HepG2 (cell line): Measurements from ENCODE around the gene ZNF322. TPM values are rescaled to one million over a fixed set of nuclear protein-coding genes. Genes with fewer than 3 reads are reported as not detected.

Experiments used
- ATAC-seq: fragments of 200-7000 bp; cut with Tn5 transposase; 3 replicates; pipeline ENCODE4 v1.9.1; 2020; ENCODE audit warnings: mild to moderate bottlenecking, moderate library complexity
- BruUV-seq: library from RNA; stranded (reverse); fragments of 400-500 nt; replicated peaks from 2 replicates; lab custom pipeline; 2021; lab: Mats Ljungman, UMichigan
- CTCF ChIA-PET: fragments of 300-600 bp; formaldehyde crosslinking; extraction: SDS; loops from one replicate; lab custom pipeline; 2021; ENCODE audit warnings: low total read pairs, inconsistent platforms, low intra/inter-chr PET ratio; lab: Yijun Ruan, JAX
- POLR2A ChIA-PET: fragments of 350-600 bp; sonication (Branson Sonifier 250); formaldehyde crosslinking; loops from one replicate; lab custom pipeline; 2020; ENCODE audit warnings: antibody characterized with exemption, inconsistent platforms; lab: Yijun Ruan, JAX
- DNase-seq: peaks from one replicate; pipeline ENCODE4 v3.0.0-alpha.2; 2015; ENCODE audit warnings: low spot score
- FAIRE-seq: peaks from 3 replicates; lab custom pipeline; 2011; peaks lifted over from hg19 to GRCh38; lab: Jason Lieb, UNC
- H2AFZ ChIP-seq: one replicate; pipeline ENCODE4 v1.6.1; 2011; ENCODE audit warnings: low read length, inconsistent platforms
- H3K27ac ChIP-seq: fragments of 300-600 bp; 3 replicates; pipeline ENCODE4 v1.8.0; 2011; ENCODE audit warnings: mixed run types, mild to moderate bottlenecking, mixed read lengths, low read length, inconsistent platforms; ENCODE audit not compliant: insufficient read depth; ENCODE audit errors: extremely low read length
- H3K27me3 ChIP-seq, 2 experiments: fragments of 200-600 bp in 1 of 2; 2 replicates in 1 of 2; 3 replicates in 1 of 2; pipeline versions ENCODE4 v1.6.0 to v1.8.0; 2011; ENCODE audit warnings: low read length in 2 of 2, mild to moderate bottlenecking in 2 of 2, moderate library complexity in 2 of 2, inconsistent platforms in 1 of 2; ENCODE audit not compliant: insufficient read depth in 2 of 2, control insufficient read depth in 1 of 2
- H3K36me3 ChIP-seq, 2 experiments: fragments of 200-600 bp in 1 of 2; replicated peaks in 1 of 2; 2 replicates in 1 of 2; 3 replicates in 1 of 2; pipeline versions ENCODE4 v1.5.1 to v1.8.0; 2011; ENCODE audit warnings: low read length in 2 of 2, inconsistent platforms in 1 of 2; ENCODE audit not compliant: insufficient read depth in 2 of 2, control insufficient read depth in 1 of 2
- H3K4me1 ChIP-seq: 2 replicates; pipeline ENCODE4 v1.5.1; 2012; ENCODE audit warnings: low read length, inconsistent platforms; ENCODE audit not compliant: insufficient read depth
- H3K4me2 ChIP-seq: 2 replicates; pipeline ENCODE4 v1.6.0; 2011; ENCODE audit warnings: low read depth, low read length, inconsistent platforms
- H3K4me3 ChIP-seq, 3 experiments: fragments of 200-600 bp in 1 of 3; sonication (generic), shearing (Covaris generic) in 1 of 3; replicated peaks in 1 of 3; 2 replicates each; pipeline ENCODE4 v1.5.1; 2011 to 2016; ENCODE audit warnings: low read length in 3 of 3, inconsistent platforms in 2 of 3, low read depth in 2 of 3, mild to moderate bottlenecking in 2 of 3, control low read depth in 1 of 3, mixed read lengths in 1 of 3; ENCODE audit not compliant: insufficient read depth in 1 of 3
- H3K79me2 ChIP-seq: one replicate; pipeline ENCODE4 v1.6.1; 2011; ENCODE audit warnings: low read length, inconsistent platforms; ENCODE audit not compliant: insufficient read depth
- H3K9ac ChIP-seq: 2 replicates; pipeline ENCODE4 v1.6.0; 2011; ENCODE audit warnings: mild to moderate bottlenecking, low read depth, low read length, inconsistent platforms; ENCODE audit not compliant: insufficient read depth
- H3K9me3 ChIP-seq: 2 replicates; pipeline ENCODE4 v1.5.1; 2012; ENCODE audit warnings: mild to moderate bottlenecking, low read length
- H4K20me1 ChIP-seq: 2 replicates; pipeline ENCODE4 v1.6.0; 2011; ENCODE audit warnings: inconsistent platforms, mild to moderate bottlenecking, low read length, moderate library complexity; ENCODE audit not compliant: insufficient read depth
- IKZF1 ChIP-seq: fragments of 450-650 bp; IDR thresholded peaks from 2 replicates; pipeline ENCODE4 v1.7.1; 2016
- IRF2 ChIP-seq: IDR thresholded peaks from 2 replicates; pipeline ENCODE4 v1.6.1; 2018; ENCODE audit warnings: missing genetic modification reagents, missing compliant biosample characterization
- MYNN ChIP-seq: sonication (generic); formaldehyde crosslinking; IDR thresholded peaks from 2 replicates; pipeline ENCODE4 v1.4.0; 2020; ENCODE audit warnings: mild to moderate bottlenecking, low read depth, missing genetic modification reagents
- POGK ChIP-seq: sonication (generic); formaldehyde crosslinking; conservative IDR thresholded peaks from 2 replicates; pipeline ENCODE4 v1.8.0; 2022; ENCODE audit warnings: mild to moderate bottlenecking, moderate library complexity, missing genetic modification reagents
- SIX4 ChIP-seq: sonication (generic); formaldehyde crosslinking; IDR thresholded peaks from 2 replicates; pipeline ENCODE4 v1.4.0; 2020; ENCODE audit warnings: missing genetic modification reagents
- TOE1 ChIP-seq: sonication (generic); formaldehyde crosslinking; IDR thresholded peaks from 2 replicates; pipeline ENCODE4 v1.4.0; 2020; ENCODE audit warnings: mild to moderate bottlenecking, missing genetic modification reagents
- ZBTB8A ChIP-seq: sonication (generic); formaldehyde crosslinking; IDR thresholded peaks from 2 replicates; pipeline ENCODE4 v1.4.0; 2020; ENCODE audit warnings: mild to moderate bottlenecking, low read depth, missing genetic modification reagents, borderline replicate concordance
- ZNF136 ChIP-seq: sonication (generic); formaldehyde crosslinking; IDR thresholded peaks from 2 replicates; pipeline ENCODE4 v1.8.1; 2022; ENCODE audit warnings: low read depth, mild to moderate bottlenecking, moderate library complexity, missing genetic modification reagents
- ZNF235 ChIP-seq: sonication (generic); formaldehyde crosslinking; IDR thresholded peaks from 2 replicates; pipeline ENCODE4 v1.8.1; 2023; ENCODE audit warnings: mild to moderate bottlenecking, missing genetic modification reagents, borderline replicate concordance
- ZNF513 ChIP-seq: sonication (generic); formaldehyde crosslinking; conservative IDR thresholded peaks from 2 replicates; pipeline ENCODE4 v1.5.0; 2020; ENCODE audit warnings: missing genetic modification reagents
- ZNF891 ChIP-seq: sonication (generic); formaldehyde crosslinking; IDR thresholded peaks from 2 replicates; pipeline ENCODE4 v1.5.0; 2020; ENCODE audit warnings: mild to moderate bottlenecking, missing genetic modification reagents
- ZUFSP ChIP-seq: sonication (generic); formaldehyde crosslinking; IDR thresholded peaks from 2 replicates; pipeline ENCODE4 v1.9.0; 2021; ENCODE audit warnings: missing genetic modification reagents, mild to moderate bottlenecking, borderline replicate concordance
- WGBS: methylation state at CpG from one replicate; pipeline ENCODE4 v1.1.6; 2017; ENCODE audit warnings: low lambda C conversion rate; 5-methylcytosine and 5-hydroxymethylcytosine counted together
- in situ Hi-C: cut with HindIII; loops from 2 replicates; pipeline ENCODE4 v1.10.0; 2017; ENCODE audit warnings: low pct_unique_long_range_greater_than_20kb; ENCODE audit not compliant: extremely low pct_ligation_motif_present
- intact Hi-C: fragments of 100-400 bp; cut with micrococcal nuclease; formaldehyde crosslinking; loops from one replicate; pipeline ENCODE4 v1.10.0; 2022; ENCODE audit not compliant: unreplicated experiment
- polyA plus RNA-seq, 8 experiments: library from polyadenylated mRNA; depleted of rRNA in 3 of 8; stranded (reverse) in 7 of 8; unstranded in 1 of 8; fragments of >200 nt; fragmentation: Illumina TruSeq in 4 of 8; extraction: Trizol in 4 of 8; gene quantifications; 2 replicates each; pipeline versions ENCODE4 v1.2.1 to v1.2.3, GENCODE V29; 2011 to 2016; ENCODE audit warnings: low read depth in 4 of 8, missing spikeins in 1 of 8, mixed read lengths in 1 of 8; ENCODE audit not compliant: insufficient read depth in 1 of 8
- total RNA-seq, 5 experiments: library from RNA; depleted of rRNA; stranded (reverse); fragments of >200 nt; fragmentation: Illumina TruSeq; extraction: Trizol; gene quantifications; 2 replicates each; pipeline ENCODE4 v1.2.3, GENCODE V29; 2016; ENCODE audit warnings: low read depth in 1 of 5
- TF ChIP-seq, protein P1 (sequence below): sonication (generic); formaldehyde crosslinking; IDR thresholded peaks from 2 replicates; pipeline ENCODE4 v1.8.1; 2022; ENCODE audit warnings: mild to moderate bottlenecking, missing genetic modification reagents
- TF ChIP-seq, protein P2 (sequence below): sonication (generic); formaldehyde crosslinking; IDR thresholded peaks from 2 replicates; pipeline ENCODE4 v1.5.0; 2020; ENCODE audit warnings: missing genetic modification reagents
- TF ChIP-seq, protein P3 (sequence below): sonication (generic); formaldehyde crosslinking; conservative IDR thresholded peaks from 2 replicates; pipeline ENCODE4 v1.8.1; 2023; ENCODE audit warnings: missing genetic modification reagents

Gene ZNF322
- total and polyA plus RNA-seq, 2 of the 13 experiments (the other 11 are each of a cell fraction or from before 2014, with no cell fraction given): 8.3 to 22.8 TPM

DNA sequence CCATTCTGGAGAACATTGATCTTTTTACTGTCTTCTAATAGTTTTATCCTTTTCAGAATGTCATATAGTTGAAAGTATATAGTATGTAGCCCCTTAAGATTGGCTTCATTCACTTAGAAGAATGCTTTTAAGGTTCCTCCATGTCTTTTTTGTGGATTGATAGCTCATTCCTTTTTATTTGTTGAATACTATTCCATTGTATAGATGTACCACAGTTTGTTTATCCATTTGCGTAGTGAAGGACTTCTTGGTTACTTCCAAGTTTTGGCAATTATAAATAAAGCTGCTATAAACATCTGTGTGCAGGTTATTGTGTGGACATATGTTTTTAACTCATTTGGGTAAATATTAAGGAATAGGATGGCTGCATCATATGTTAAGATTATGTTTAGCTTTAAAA lies 35.0 kb downstream of the ZNF322 start:
- Histone ChIP-seq H3K9ac (no peak overlapping the region), H3K36me3 (no peaks in the 10 kb centered on the region), H3K4me1 (no peaks in the 10 kb centered on the region), H2AFZ (no peak overlapping the region), H3K4me3 (no peak overlapping the region), H3K27ac (no peak overlapping the region), H3K4me2 (no peak overlapping the region), H3K79me2 (no peaks in the 10 kb centered on the region), H4K20me1 (no peaks in the 10 kb centered on the region), H3K27me3 (no peaks in the 10 kb centered on the region), H3K9me3 (peaks cover 8% of the 10 kb centered on the region; the same call in 1 of the 2 replicates)
- DNase-seq (no peak), ATAC-seq (no peak), FAIRE-seq (no peak)
- CTCF ChIA-PET: no interaction called here
- 87% methylated on average over 1 of the region's 1 CpG for WGBS
- no TSS peak for BruUV-seq
- intact Hi-C loops: no loop called here
- POLR2A ChIA-PET: no interaction called here
- in situ Hi-C loops: no loop called here
- no peak for TF ChIP-seq ZNF235 (CRISPR knock-in tag)
- no peak for TF ChIP-seq SIX4 (CRISPR knock-in tag)
- no peak for TF ChIP-seq MYNN (CRISPR knock-in tag)
- TF ChIP-seq ZNF891 (CRISPR knock-in tag): no peak
- TF ChIP-seq ZBTB8A (CRISPR knock-in tag): no peak
- TF ChIP-seq IKZF1: no peak
- TF ChIP-seq, protein P1, sequence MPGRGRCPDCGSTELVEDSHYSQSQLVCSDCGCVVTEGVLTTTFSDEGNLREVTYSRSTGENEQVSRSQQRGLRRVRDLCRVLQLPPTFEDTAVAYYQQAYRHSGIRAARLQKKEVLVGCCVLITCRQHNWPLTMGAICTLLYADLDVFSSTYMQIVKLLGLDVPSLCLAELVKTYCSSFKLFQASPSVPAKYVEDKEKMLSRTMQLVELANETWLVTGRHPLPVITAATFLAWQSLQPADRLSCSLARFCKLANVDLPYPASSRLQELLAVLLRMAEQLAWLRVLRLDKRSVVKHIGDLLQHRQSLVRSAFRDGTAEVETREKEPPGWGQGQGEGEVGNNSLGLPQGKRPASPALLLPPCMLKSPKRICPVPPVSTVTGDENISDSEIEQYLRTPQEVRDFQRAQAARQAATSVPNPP: no peak
- TF ChIP-seq, protein P2, sequence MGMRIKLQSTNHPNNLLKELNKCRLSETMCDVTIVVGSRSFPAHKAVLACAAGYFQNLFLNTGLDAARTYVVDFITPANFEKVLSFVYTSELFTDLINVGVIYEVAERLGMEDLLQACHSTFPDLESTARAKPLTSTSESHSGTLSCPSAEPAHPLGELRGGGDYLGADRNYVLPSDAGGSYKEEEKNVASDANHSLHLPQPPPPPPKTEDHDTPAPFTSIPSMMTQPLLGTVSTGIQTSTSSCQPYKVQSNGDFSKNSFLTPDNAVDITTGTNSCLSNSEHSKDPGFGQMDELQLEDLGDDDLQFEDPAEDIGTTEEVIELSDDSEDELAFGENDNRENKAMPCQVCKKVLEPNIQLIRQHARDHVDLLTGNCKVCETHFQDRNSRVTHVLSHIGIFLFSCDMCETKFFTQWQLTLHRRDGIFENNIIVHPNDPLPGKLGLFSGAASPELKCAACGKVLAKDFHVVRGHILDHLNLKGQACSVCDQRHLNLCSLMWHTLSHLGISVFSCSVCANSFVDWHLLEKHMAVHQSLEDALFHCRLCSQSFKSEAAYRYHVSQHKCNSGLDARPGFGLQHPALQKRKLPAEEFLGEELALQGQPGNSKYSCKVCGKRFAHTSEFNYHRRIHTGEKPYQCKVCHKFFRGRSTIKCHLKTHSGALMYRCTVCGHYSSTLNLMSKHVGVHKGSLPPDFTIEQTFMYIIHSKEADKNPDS (CRISPR knock-in tag): no peak
- TF ChIP-seq, protein P3, sequence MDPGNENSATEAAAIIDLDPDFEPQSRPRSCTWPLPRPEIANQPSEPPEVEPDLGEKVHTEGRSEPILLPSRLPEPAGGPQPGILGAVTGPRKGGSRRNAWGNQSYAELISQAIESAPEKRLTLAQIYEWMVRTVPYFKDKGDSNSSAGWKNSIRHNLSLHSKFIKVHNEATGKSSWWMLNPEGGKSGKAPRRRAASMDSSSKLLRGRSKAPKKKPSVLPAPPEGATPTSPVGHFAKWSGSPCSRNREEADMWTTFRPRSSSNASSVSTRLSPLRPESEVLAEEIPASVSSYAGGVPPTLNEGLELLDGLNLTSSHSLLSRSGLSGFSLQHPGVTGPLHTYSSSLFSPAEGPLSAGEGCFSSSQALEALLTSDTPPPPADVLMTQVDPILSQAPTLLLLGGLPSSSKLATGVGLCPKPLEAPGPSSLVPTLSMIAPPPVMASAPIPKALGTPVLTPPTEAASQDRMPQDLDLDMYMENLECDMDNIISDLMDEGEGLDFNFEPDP (CRISPR knock-in tag): no peak
- no peak for TF ChIP-seq TOE1 (CRISPR knock-in tag)
- no peak for TF ChIP-seq ZNF513 (CRISPR knock-in tag)
- no peak for TF ChIP-seq IRF2 (CRISPR knock-in tag)
- TF ChIP-seq POGK: no peak
- no peak for TF ChIP-seq ZNF136 (CRISPR knock-in tag)
- TF ChIP-seq ZUFSP (CRISPR knock-in tag): no peak
